ENCODE results near the gene LSM8. TPM values are rescaled to one million over a fixed set of nuclear protein-coding genes. Genes with fewer than 3 reads are reported as not detected.

Gene LSM8
- total and polyA plus RNA-seq, 4 donors: 22.9 to 70.8 (median 32.7) TPM

GRCh38 chr7:118218413-118219156, 34.6 kb downstream of the LSM8 start:
- no peak for TF ChIP-seq CTCF (IDR thresholded peaks at IDR 0.05; ENCODE audit: control extremely low read depth, extremely low read depth)
- Histone ChIP-seq H3K9me3 (ENCODE audit: control insufficient read depth in 4 of 4, insufficient read depth in 3 of 4, low read length in 3 of 4) (no peaks in the 10 kb centered on the region), H3K4me3 (no peak overlapping the region), H3K9ac (ENCODE audit: insufficient read depth in 1 of 2, low read length in 2 of 2) (no peak overlapping the region), H3K4me1 (ENCODE audit: control insufficient read depth in 5 of 5, insufficient read depth in 5 of 5, low read length in 5 of 5) (peaks cover 0 to 4% (median 0%) of the 10 kb centered on the region in 5 donors), H3K27ac (ENCODE audit: low read depth in 1 of 2, low read length in 1 of 2) (no peak overlapping the region), H3K27me3 (ENCODE audit: control insufficient read depth in 3 of 3, insufficient read depth in 3 of 3, low read length in 2 of 3) (no peaks in the 10 kb centered on the region), H3K36me3 (ENCODE audit: control insufficient read depth in 4 of 4, insufficient read depth in 4 of 4, low read length in 4 of 4) (no peaks in the 10 kb centered on the region)
- 73 to 74% methylated on average over 8 of the region's 8 CpGs for WGBS, 2 donors
- no peak for DNase-seq
- ATAC-seq (ENCODE audit: insufficient read depth, low FRiP score): no peak

GRCh38 chr7:118219157-118219512, 35.2 kb downstream of the LSM8 start:
- no peak for TF ChIP-seq CTCF (IDR thresholded peaks at IDR 0.05; ENCODE audit: control extremely low read depth, extremely low read depth)
- ATAC-seq (ENCODE audit: insufficient read depth, low FRiP score) (no peak), DNase-seq (no peak)
- Histone ChIP-seq H3K4me3 (no peak overlapping the region), H3K9me3 (ENCODE audit: control insufficient read depth in 4 of 4, insufficient read depth in 3 of 4, low read length in 3 of 4) (no peaks in the 10 kb centered on the region), H3K9ac (ENCODE audit: insufficient read depth in 1 of 2, low read length in 2 of 2) (no peak overlapping the region), H3K27ac (ENCODE audit: low read depth in 1 of 2, low read length in 1 of 2) (no peak overlapping the region), H3K4me1 (ENCODE audit: control insufficient read depth in 5 of 5, insufficient read depth in 5 of 5, low read length in 5 of 5) (peaks cover 0 to under 1% (median 0%) of the 10 kb centered on the region in 5 donors), H3K27me3 (ENCODE audit: control insufficient read depth in 3 of 3, insufficient read depth in 3 of 3, low read length in 2 of 3) (no peaks in the 10 kb centered on the region), H3K36me3 (ENCODE audit: control insufficient read depth in 4 of 4, insufficient read depth in 4 of 4, low read length in 4 of 4) (no peaks in the 10 kb centered on the region)
- 89 to 91% methylated on average over 3 of the region's 3 CpGs for WGBS, 2 donors

- DNase-seq (no peak), ATAC-seq (ENCODE audit: insufficient read depth, low FRiP score) (no peak)
- Histone ChIP-seq H3K9ac (ENCODE audit: insufficient read depth in 1 of 2, low read length in 2 of 2) (no peak overlapping the region), H3K9me3 (ENCODE audit: control insufficient read depth in 4 of 4, insufficient read depth in 3 of 4, low read length in 3 of 4) (no peaks in the 10 kb centered on the region), H3K36me3 (ENCODE audit: control insufficient read depth in 4 of 4, insufficient read depth in 4 of 4, low read length in 4 of 4) (no peaks in the 10 kb centered on the region), H3K4me1 (ENCODE audit: control insufficient read depth in 5 of 5, insufficient read depth in 5 of 5, low read length in 5 of 5) (no peaks in the 10 kb centered on the region), H3K4me3 (no peak overlapping the region), H3K27me3 (ENCODE audit: control insufficient read depth in 3 of 3, insufficient read depth in 3 of 3, low read length in 2 of 3) (no peaks in the 10 kb centered on the region), H3K27ac (ENCODE audit: low read depth in 1 of 2, low read length in 1 of 2) (no peak overlapping the region)
- WGBS, 2 donors: 54 to 63% methylated on average over 3 of the region's 3 CpGs
- no peak for TF ChIP-seq CTCF (IDR thresholded peaks at IDR 0.05; ENCODE audit: control extremely low read depth, extremely low read depth)
Measured at GRCh38 chr7:118220583-118220982, 36.6 kb downstream of the LSM8 start.

- ATAC-seq (ENCODE audit: insufficient read depth, low FRiP score) (no peak), DNase-seq (no peak)
- no peaks in the 10 kb centered on the region for H3K36me3 ChIP-seq (ENCODE audit: control insufficient read depth in 4 of 4, insufficient read depth in 4 of 4, low read length in 4 of 4)
- H3K27ac ChIP-seq (ENCODE audit: low read depth in 1 of 2, low read length in 1 of 2): no peak overlapping the region
- no peak overlapping the region for H3K9ac ChIP-seq (ENCODE audit: insufficient read depth in 1 of 2, low read length in 2 of 2)
- no peak for TF ChIP-seq CTCF (IDR thresholded peaks at IDR 0.05; ENCODE audit: control extremely low read depth, extremely low read depth)
- no peaks in the 10 kb centered on the region for H3K9me3 ChIP-seq (ENCODE audit: control insufficient read depth in 4 of 4, insufficient read depth in 3 of 4, low read length in 3 of 4)
- WGBS, 2 donors: 91 to 94% methylated on average over 1 of the region's 1 CpG
- no peaks in the 10 kb centered on the region for H3K4me1 ChIP-seq (ENCODE audit: control insufficient read depth in 5 of 5, insufficient read depth in 5 of 5, low read length in 5 of 5)
- no peak overlapping the region for H3K4me3 ChIP-seq
- H3K27me3 ChIP-seq (ENCODE audit: control insufficient read depth in 3 of 3, insufficient read depth in 3 of 3, low read length in 2 of 3): no peaks in the 10 kb centered on the region
Measured at GRCh38 chr7:118222591-118222990, 38.6 kb downstream of the LSM8 start.
